KOPT-K1 (cell line): Measurements from ENCODE around the gene TULP4.
"Not testable (repeated sequence)": the region's sequence is repeated elsewhere in the genome, so short reads cannot be mapped to it uniquely, and the experiment has no call there.

Source experiments
- H3K27ac ChIP-seq: fragments of 200-600 bp; sonication (generic); 2 replicates; pipeline ENCODE4 v1.5.1; 2016; ENCODE audit warnings: antibody characterized with exemption, mild to moderate bottlenecking, low read depth, low read length; ENCODE audit not compliant: poor library complexity, severe bottlenecking
- H3K36me3 ChIP-seq: fragments of 200-600 bp; sonication (generic); 2 replicates; pipeline ENCODE4 v1.5.1; 2017; ENCODE audit warnings: antibody characterized with exemption, mild to moderate bottlenecking, low read length, moderate library complexity; ENCODE audit not compliant: insufficient read depth
- H3K9me3 ChIP-seq: fragments of 200-600 bp; sonication (generic); 2 replicates; pipeline ENCODE4 v1.5.1; 2017; ENCODE audit warnings: antibody characterized with exemption, low read length, mild to moderate bottlenecking; ENCODE audit not compliant: insufficient read depth, poor library complexity, severe bottlenecking

The TULP4 gene

GRCh38 chr6:158539413-158539812 is 227.1 kb downstream of the TULP4 start:
- H3K9me3 ChIP-seq = no peaks in the 10 kb centered on the region
- no peak overlapping the region for H3K27ac ChIP-seq
- H3K36me3 ChIP-seq = no peaks in the 10 kb centered on the region

- H3K27ac ChIP-seq = no peak overlapping the region
- no peaks in the 10 kb centered on the region for H3K9me3 ChIP-seq
- no peaks in the 10 kb centered on the region for H3K36me3 ChIP-seq
These were observed 227.6 kb downstream of the TULP4 start for GRCh38 chr6:158539881-158540280.

- Histone ChIP-seq H3K9me3 (no peaks in the 10 kb centered on the region), H3K27ac (no peak overlapping the region), H3K36me3 (no peaks in the 10 kb centered on the region)
These were observed 231.4 kb downstream of the TULP4 start for GRCh38 chr6:158543606-158544185.

GRCh38 chr6:158544428-158544827 is 232.2 kb downstream of the TULP4 start:
- Histone ChIP-seq H3K9me3 (no peaks in the 10 kb centered on the region), H3K36me3 (no peaks in the 10 kb centered on the region), H3K27ac (no peak overlapping the region)

- Histone ChIP-seq H3K9me3 (no peaks in the 10 kb centered on the region), H3K27ac (no peak overlapping the region), H3K36me3 (no peaks in the 10 kb centered on the region)
These were observed 233.0 kb downstream of the TULP4 start for GRCh38 chr6:158545043-158545966.

GRCh38 chr6:158548418-158549161 is 236.3 kb downstream of the TULP4 start:
- no peak overlapping the region for H3K27ac ChIP-seq
- H3K36me3 ChIP-seq = no peaks in the 10 kb centered on the region

GRCh38 chr6:158552055-158552795 is 240.0 kb downstream of the TULP4 start:
- Histone ChIP-seq H3K9me3 (no peaks in the 10 kb centered on the region), H3K36me3 (no peaks in the 10 kb centered on the region), H3K27ac (no peak overlapping the region)

More at GRCh38 chr6:158548418-158549161, 236.3 kb downstream of the TULP4 start:
- no peaks in the 10 kb centered on the region for H3K9me3 ChIP-seq

- H3K36me3 ChIP-seq = no peaks in the 10 kb centered on the region
- no peaks in the 10 kb centered on the region for H3K9me3 ChIP-seq
- no peak overlapping the region for H3K27ac ChIP-seq
These were observed 240.5 kb downstream of the TULP4 start for GRCh38 chr6:158552796-158553138.

GRCh38 chr6:158554611-158555361 is 242.5 kb downstream of the TULP4 start:
- H3K36me3 ChIP-seq = no peaks in the 10 kb centered on the region
- no peak overlapping the region for H3K27ac ChIP-seq
- H3K9me3 ChIP-seq = no peaks in the 10 kb centered on the region

- Histone ChIP-seq H3K9me3 (no peaks in the 10 kb centered on the region), H3K27ac (no peak overlapping the region), H3K36me3 (no peaks in the 10 kb centered on the region)
These were observed 243.8 kb downstream of the TULP4 start for GRCh38 chr6:158556113-158556512.

- not testable (repeated sequence) for H3K36me3 ChIP-seq, H3K9me3 ChIP-seq, H3K27ac ChIP-seq
These were observed 244.8 kb downstream of the TULP4 start for GRCh38 chr6:158557110-158557509.

GRCh38 chr6:158557927-158558326 is 245.7 kb downstream of the TULP4 start:
- no peaks in the 10 kb centered on the region for H3K36me3 ChIP-seq
- no peaks in the 10 kb centered on the region for H3K9me3 ChIP-seq
- H3K27ac ChIP-seq = no peak overlapping the region

GRCh38 chr6:158558415-158559306 is 246.4 kb downstream of the TULP4 start:
- Histone ChIP-seq H3K36me3 (no peaks in the 10 kb centered on the region), H3K27ac (no peak overlapping the region), H3K9me3 (no peaks in the 10 kb centered on the region)
